ENCODE results near the gene CCDC85C.

Gene CCDC85C

GRCh38 chr14:99603471-99604277 is at the start of gene CCDC85C:
Gene CCDC85C, minus strand, starts transcription at chr14:99604207. Its CDS starts 248 bp downstream, at chr14:99603959.
- no peak for TF ChIP-seq CTCF (IDR thresholded peaks at IDR 0.05; ENCODE audit: low read depth, low read length)

GRCh38 chr14:99651953-99652746 is 48.1 kb upstream of the CCDC85C start:
- no peak for TF ChIP-seq CTCF (IDR thresholded peaks at IDR 0.05; ENCODE audit: low read depth, low read length)
- no peak for DNase-seq (ENCODE audit: extremely low read depth, low read depth)

More at GRCh38 chr14:99603471-99604277, at the start of gene CCDC85C:
- no peak for DNase-seq (ENCODE audit: extremely low read depth, low read depth)

- DNase-seq (ENCODE audit: extremely low read depth, low read depth), result no peak
- no peak for TF ChIP-seq CTCF (IDR thresholded peaks at IDR 0.05; ENCODE audit: low read depth, low read length)
Observed at GRCh38 chr14:99650189-99650588, 46.2 kb upstream of the CCDC85C start.

- TF ChIP-seq CTCF (IDR thresholded peaks at IDR 0.05; ENCODE audit: low read depth, low read length), result no peak
- DNase-seq (ENCODE audit: extremely low read depth, low read depth), result no peak
Observed at GRCh38 chr14:99649643-99650042, 45.6 kb upstream of the CCDC85C start.

GRCh38 chr14:99649219-99649618 is 45.2 kb upstream of the CCDC85C start:
- DNase-seq (ENCODE audit: extremely low read depth, low read depth), result no peak
- no peak for TF ChIP-seq CTCF (IDR thresholded peaks at IDR 0.05; ENCODE audit: low read depth, low read length)

GRCh38 chr14:99648027-99648784 is 44.2 kb upstream of the CCDC85C start:
- no peak for TF ChIP-seq CTCF (IDR thresholded peaks at IDR 0.05; ENCODE audit: low read depth, low read length)
- DNase-seq (ENCODE audit: extremely low read depth, low read depth), result no peak

All from AG09319 (cell line).